GM23338 (cell line): ENCODE measurements around the gene SLC22A3. TPM values are rescaled to one million over a fixed set of nuclear protein-coding genes. Genes with fewer than 3 reads are reported as not detected.

Source experiments
- ATAC-seq: fragments of 200-7000 bp; cut with Tn5 transposase; 3 replicates; pipeline ENCODE4 v1.9.1; 2020
- DNase-seq: peaks from one replicate; pipeline ENCODE4 v3.0.0-alpha.2; 2015; ENCODE audit warnings: low spot score
- H2AFZ ChIP-seq: fragments of 200-600 bp; sonication (generic); 2 replicates; pipeline ENCODE4 v1.8.0; 2016; ENCODE audit warnings: antibody characterized with exemption, mild to moderate bottlenecking, moderate library complexity
- H3F3A ChIP-seq: fragments of 200-600 bp; sonication (generic); replicated peaks from 2 replicates; pipeline ENCODE4 v1.8.0; 2017; ENCODE audit warnings: antibody characterized with exemption, mixed run types, low read depth
- H3K27ac ChIP-seq: fragments of 200-600 bp; sonication (generic); 2 replicates; pipeline ENCODE4 v1.6.1; 2016; ENCODE audit warnings: low read depth
- H3K27me3 ChIP-seq: fragments of 200-600 bp; sonication (generic); 2 replicates; pipeline ENCODE4 v1.8.0; 2016; ENCODE audit warnings: mild to moderate bottlenecking, mixed run types, moderate library complexity; ENCODE audit not compliant: insufficient read depth
- H3K36me3 ChIP-seq: fragments of 200-600 bp; sonication (generic); 2 replicates; pipeline ENCODE4 v1.8.0; 2016; ENCODE audit warnings: mild to moderate bottlenecking; ENCODE audit not compliant: insufficient read depth
- H3K4me1 ChIP-seq: fragments of 200-600 bp; sonication (generic); 2 replicates; pipeline ENCODE4 v1.8.0; 2016; ENCODE audit warnings: mild to moderate bottlenecking, moderate library complexity; ENCODE audit not compliant: insufficient read depth
- H3K4me2 ChIP-seq: fragments of 200-600 bp; sonication (generic); 2 replicates; pipeline ENCODE4 v1.7.1; 2017; ENCODE audit warnings: mixed run types
- H3K4me3 ChIP-seq: fragments of 200-600 bp; sonication (generic); 2 replicates; pipeline ENCODE4 v1.6.1; 2016; ENCODE audit warnings: mixed run types
- H3K79me2 ChIP-seq: fragments of 200-600 bp; sonication (generic); replicated peaks from 2 replicates; pipeline ENCODE4 v1.8.0; 2017; ENCODE audit warnings: mild to moderate bottlenecking; ENCODE audit not compliant: insufficient read depth
- H3K9me2 ChIP-seq: fragments of 200-600 bp; sonication (generic); 2 replicates; pipeline ENCODE4 v1.8.0; 2017; ENCODE audit not compliant: insufficient read depth
- H4K20me1 ChIP-seq: fragments of 200-600 bp; sonication (generic); replicated peaks from 2 replicates; pipeline ENCODE4 v1.8.0; 2017; ENCODE audit warnings: mild to moderate bottlenecking; ENCODE audit not compliant: insufficient read depth
- H3K27ac Mint-ChIP-seq: 2 replicates; pipeline ENCODE4 v1.8.0; 2020; ENCODE audit warnings: inconsistent platforms, mild to moderate bottlenecking, moderate library complexity, mixed read lengths
- H3K27me3 Mint-ChIP-seq: 3 replicates; pipeline ENCODE4 v1.8.0; 2022; ENCODE audit warnings: low read depth, mild to moderate bottlenecking, moderate library complexity, mixed read lengths, inconsistent platforms; ENCODE audit not compliant: insufficient read depth, poor library complexity
- H3K36me3 Mint-ChIP-seq: 3 replicates; pipeline ENCODE4 v1.8.0; 2021; ENCODE audit warnings: low read depth, mild to moderate bottlenecking, inconsistent platforms, moderate library complexity, mixed read lengths
- H3K4me1 Mint-ChIP-seq: 3 replicates; pipeline ENCODE4 v1.8.0; 2020; ENCODE audit warnings: mild to moderate bottlenecking, inconsistent platforms, mixed read lengths
- H3K4me3 Mint-ChIP-seq: 3 replicates; pipeline ENCODE4 v1.8.0; 2021; ENCODE audit warnings: moderate library complexity, mild to moderate bottlenecking, inconsistent platforms, mixed read lengths
- H3K9me3 Mint-ChIP-seq: 3 replicates; pipeline ENCODE4 v1.8.0; 2020; ENCODE audit warnings: moderate library complexity, mild to moderate bottlenecking, inconsistent platforms, mixed read lengths
- CTCF ChIP-seq, 2 experiments: fragments of 200-600 bp in 1 of 2; sonication (generic) in 1 of 2; conservative IDR thresholded peaks; 2 replicates each; pipeline versions ENCODE4 v1.5.1 to v1.6.1; 2016 to 2017; ENCODE audit warnings: antibody characterized with exemption in 2 of 2, low read depth in 2 of 2, mild to moderate bottlenecking in 2 of 2, moderate library complexity in 1 of 2
- ETS1 ChIP-seq: IDR thresholded peaks from 2 replicates; pipeline ENCODE4 v1.6.1; 2016; ENCODE audit warnings: antibody characterized with exemption
- EZH2phosphoT487 ChIP-seq: fragments of 200-600 bp; sonication (generic); IDR thresholded peaks from one replicate; pipeline ENCODE4 v1.8.1; 2018; ENCODE audit warnings: antibody characterized with exemption; ENCODE audit not compliant: unreplicated experiment
- NANOG ChIP-seq: IDR thresholded peaks from 2 replicates; pipeline ENCODE4 v1.6.1; 2016; ENCODE audit warnings: antibody characterized with exemption, borderline replicate concordance
- POLR2AphosphoS5 ChIP-seq: IDR thresholded peaks from 2 replicates; pipeline ENCODE4 v1.6.1; 2016; ENCODE audit warnings: antibody characterized with exemption, low read depth
- ZNF114 ChIP-seq: fragments of 250-450 bp; sonication (Bioruptor Pico); IDR thresholded peaks from 2 replicates; pipeline ENCODE4 v1.5.0; 2020; ENCODE audit warnings: mild to moderate bottlenecking, moderate library complexity
- ZNF331 ChIP-seq: fragments of 250-450 bp; sonication (Bioruptor Pico); IDR thresholded peaks from 2 replicates; pipeline ENCODE4 v1.5.0; 2020; ENCODE audit warnings: low read depth, mild to moderate bottlenecking, moderate library complexity
- ZNF462 ChIP-seq: fragments of 250-450 bp; sonication (Bioruptor Pico); IDR thresholded peaks from 2 replicates; pipeline ENCODE4 v1.5.0; 2020; ENCODE audit warnings: mild to moderate bottlenecking, moderate library complexity
- polyA plus RNA-seq: library from polyadenylated mRNA; unstranded; fragments of >200 nt; fragmentation: Nextera tagmentation; extraction: Ambion mirVana; gene quantifications from 2 replicates; pipeline ENCODE4 v1.2.1, GENCODE V29; 2016
- total RNA-seq: library from RNA; depleted of rRNA; stranded (reverse); fragments of >200 nt; shearing (Covaris generic); gene quantifications from 2 replicates; pipeline ENCODE4 v1.2.3, GENCODE V29; 2014

SLC22A3 gene
- total and polyA plus RNA-seq, 2 experiments from 2014 or later: 0.78 to 3.2 TPM

- Histone ChIP-seq H3K4me1 (no peaks in the 10 kb centered on the region), H3K27me3 (no peaks in the 10 kb centered on the region), H3K4me3 (no peak overlapping the region), H2AFZ (no peak overlapping the region), H3K4me2 (no peak overlapping the region), H3K36me3 (no peaks in the 10 kb centered on the region), H3K9me2 (no peaks in the 10 kb centered on the region), H3K27ac (no peak overlapping the region), H3F3A (no peaks in the 10 kb centered on the region), H3K79me2 (no peaks in the 10 kb centered on the region), H4K20me1 (no peaks in the 10 kb centered on the region; the same call in 1 of the 2 replicates)
- DNase-seq (no peak), ATAC-seq (no peak)
- Mint-ChIP-seq H3K4me1 (no peaks in the 10 kb centered on the region), H3K27ac (no peak overlapping the region), H3K27me3 (peaks cover 2% of the 10 kb centered on the region), H3K36me3 (no peaks in the 10 kb centered on the region), H3K9me3 (no peaks in the 10 kb centered on the region), H3K4me3 (no peak overlapping the region)
- TF ChIP-seq CTCF (conservative IDR thresholded peaks at IDR 0.05; ENCODE audit: low read depth in 2 of 2) (no peak), ZNF331 (CRISPR knock-in tag) (no peak), EZH2phosphoT487 (no peak), POLR2AphosphoS5 (no peak), ZNF462 (CRISPR knock-in tag) (no peak), NANOG (no peak), ETS1 (no peak), ZNF114 (CRISPR knock-in tag) (no peak)
Observed at GRCh38 chr6:160412993-160413392, 64.8 kb downstream of the SLC22A3 start.
